Heart left ventricle (tissue), 13 donors: ENCODE data around the gene SIGLEC14.

Experiments used
- POLR2A ChIP-seq, 2 donors: fragments of 450-650 bp; IDR thresholded peaks; one replicate each; pipeline ENCODE4 v1.6.1; 2017; ENCODE audit warnings: antibody characterized with exemption in 2 of 2, mild to moderate bottlenecking in 2 of 2, moderate library complexity in 2 of 2
- TF ChIP-seq, protein P1 (sequence below), 12 donors: fragments of 200-600 bp; sonication (generic) in 4 of 12; IDR thresholded peaks; one replicate each; pipeline versions ENCODE4 v1.5.0 to v1.8.0; 2018 to 2022; ENCODE audit warnings: antibody characterized with exemption in 12 of 12, mild to moderate bottlenecking in 5 of 12
- donor health status: ischemic (EF 13 %, LVEDD 7.1; RV severe dilation, severe dysfunction).
- donor health status: DM: no; HTN: yes; CAD: no.
- donor health status: DM: no; HTN: no; CAD: no.
- donor health status: ischemic (EF 25% LVEDD 6.9; RV normal size, moderate dysfunction).
- donor health status: ischemic (EF 25% LVEDD 5.7; RV mildly dilated, moderate dysfunction).
- donor health status: ischemic (EF 35%, LVEDD 5.7; RV mildly dilated, moderate dysfunction).
- donor health status: nonischemic (EF 11% LVEDD 7.7; RV severe dilation, severe dysfunction).
- donor health status: DM: yes; HTN: yes; CAD: no.
- donor health status: PGD.
- donor health status: ischemic (EF 29% LVEDD 5.4; RV normal size, mild dysfunction).
- donor health status: nonischemic (EF 23%, LVEDD 6.1; RV moderate dilation, normal function).

GRCh38 chr19:51691584-51692428, 45.2 kb upstream of the SIGLEC14 start:
- TF ChIP-seq, protein P1, sequence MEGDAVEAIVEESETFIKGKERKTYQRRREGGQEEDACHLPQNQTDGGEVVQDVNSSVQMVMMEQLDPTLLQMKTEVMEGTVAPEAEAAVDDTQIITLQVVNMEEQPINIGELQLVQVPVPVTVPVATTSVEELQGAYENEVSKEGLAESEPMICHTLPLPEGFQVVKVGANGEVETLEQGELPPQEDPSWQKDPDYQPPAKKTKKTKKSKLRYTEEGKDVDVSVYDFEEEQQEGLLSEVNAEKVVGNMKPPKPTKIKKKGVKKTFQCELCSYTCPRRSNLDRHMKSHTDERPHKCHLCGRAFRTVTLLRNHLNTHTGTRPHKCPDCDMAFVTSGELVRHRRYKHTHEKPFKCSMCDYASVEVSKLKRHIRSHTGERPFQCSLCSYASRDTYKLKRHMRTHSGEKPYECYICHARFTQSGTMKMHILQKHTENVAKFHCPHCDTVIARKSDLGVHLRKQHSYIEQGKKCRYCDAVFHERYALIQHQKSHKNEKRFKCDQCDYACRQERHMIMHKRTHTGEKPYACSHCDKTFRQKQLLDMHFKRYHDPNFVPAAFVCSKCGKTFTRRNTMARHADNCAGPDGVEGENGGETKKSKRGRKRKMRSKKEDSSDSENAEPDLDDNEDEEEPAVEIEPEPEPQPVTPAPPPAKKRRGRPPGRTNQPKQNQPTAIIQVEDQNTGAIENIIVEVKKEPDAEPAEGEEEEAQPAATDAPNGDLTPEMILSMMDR (IDR thresholded peaks at IDR 0.05) = no peak
- TF ChIP-seq POLR2A (IDR thresholded peaks at IDR 0.05) = no peak
